GM23338 (cell line): ENCODE data around the gene ATP8A2. TPM values are rescaled to one million over a fixed set of nuclear protein-coding genes. Genes with fewer than 3 reads are reported as not detected.

ENCODE experiments used
- ATAC-seq: fragments of 200-7000 bp; cut with Tn5 transposase; 3 replicates; pipeline ENCODE4 v1.9.1; 2020
- DNase-seq: peaks from one replicate; pipeline ENCODE4 v3.0.0-alpha.2; 2015; ENCODE audit warnings: low spot score
- H2AFZ ChIP-seq: fragments of 200-600 bp; sonication (generic); 2 replicates; pipeline ENCODE4 v1.8.0; 2016; ENCODE audit warnings: antibody characterized with exemption, mild to moderate bottlenecking, moderate library complexity
- H3F3A ChIP-seq: fragments of 200-600 bp; sonication (generic); replicated peaks from 2 replicates; pipeline ENCODE4 v1.8.0; 2017; ENCODE audit warnings: antibody characterized with exemption, mixed run types, low read depth
- H3K27ac ChIP-seq: fragments of 200-600 bp; sonication (generic); 2 replicates; pipeline ENCODE4 v1.6.1; 2016; ENCODE audit warnings: low read depth
- H3K27me3 ChIP-seq: fragments of 200-600 bp; sonication (generic); 2 replicates; pipeline ENCODE4 v1.8.0; 2016; ENCODE audit warnings: mild to moderate bottlenecking, mixed run types, moderate library complexity; ENCODE audit not compliant: insufficient read depth
- H3K36me3 ChIP-seq: fragments of 200-600 bp; sonication (generic); 2 replicates; pipeline ENCODE4 v1.8.0; 2016; ENCODE audit warnings: mild to moderate bottlenecking; ENCODE audit not compliant: insufficient read depth
- H3K4me1 ChIP-seq: fragments of 200-600 bp; sonication (generic); 2 replicates; pipeline ENCODE4 v1.8.0; 2016; ENCODE audit warnings: mild to moderate bottlenecking, moderate library complexity; ENCODE audit not compliant: insufficient read depth
- H3K4me2 ChIP-seq: fragments of 200-600 bp; sonication (generic); 2 replicates; pipeline ENCODE4 v1.7.1; 2017; ENCODE audit warnings: mixed run types
- H3K4me3 ChIP-seq: fragments of 200-600 bp; sonication (generic); 2 replicates; pipeline ENCODE4 v1.6.1; 2016; ENCODE audit warnings: mixed run types
- H3K79me2 ChIP-seq: fragments of 200-600 bp; sonication (generic); replicated peaks from 2 replicates; pipeline ENCODE4 v1.8.0; 2017; ENCODE audit warnings: mild to moderate bottlenecking; ENCODE audit not compliant: insufficient read depth
- H3K9me2 ChIP-seq: fragments of 200-600 bp; sonication (generic); 2 replicates; pipeline ENCODE4 v1.8.0; 2017; ENCODE audit not compliant: insufficient read depth
- H4K20me1 ChIP-seq: fragments of 200-600 bp; sonication (generic); replicated peaks from 2 replicates; pipeline ENCODE4 v1.8.0; 2017; ENCODE audit warnings: mild to moderate bottlenecking; ENCODE audit not compliant: insufficient read depth
- H3K27ac Mint-ChIP-seq: 2 replicates; pipeline ENCODE4 v1.8.0; 2020; ENCODE audit warnings: inconsistent platforms, mild to moderate bottlenecking, moderate library complexity, mixed read lengths
- H3K27me3 Mint-ChIP-seq: 3 replicates; pipeline ENCODE4 v1.8.0; 2022; ENCODE audit warnings: low read depth, mild to moderate bottlenecking, moderate library complexity, mixed read lengths, inconsistent platforms; ENCODE audit not compliant: insufficient read depth, poor library complexity
- H3K36me3 Mint-ChIP-seq: 3 replicates; pipeline ENCODE4 v1.8.0; 2021; ENCODE audit warnings: low read depth, mild to moderate bottlenecking, inconsistent platforms, moderate library complexity, mixed read lengths
- H3K4me1 Mint-ChIP-seq: 3 replicates; pipeline ENCODE4 v1.8.0; 2020; ENCODE audit warnings: mild to moderate bottlenecking, inconsistent platforms, mixed read lengths
- H3K4me3 Mint-ChIP-seq: 3 replicates; pipeline ENCODE4 v1.8.0; 2021; ENCODE audit warnings: moderate library complexity, mild to moderate bottlenecking, inconsistent platforms, mixed read lengths
- H3K9me3 Mint-ChIP-seq: 3 replicates; pipeline ENCODE4 v1.8.0; 2020; ENCODE audit warnings: moderate library complexity, mild to moderate bottlenecking, inconsistent platforms, mixed read lengths
- CREB1 ChIP-seq: fragments of 250-450 bp; sonication (Bioruptor Pico); IDR thresholded peaks from 2 replicates; pipeline ENCODE4 v1.5.0; 2020; ENCODE audit warnings: low read depth, mild to moderate bottlenecking, moderate library complexity
- EZH2 ChIP-seq: fragments of 200-600 bp; sonication (generic); IDR thresholded peaks from one replicate; pipeline ENCODE4 v1.8.0; 2017; ENCODE audit warnings: antibody characterized with exemption, mild to moderate bottlenecking, low read depth; ENCODE audit not compliant: unreplicated experiment
- EZH2phosphoT487 ChIP-seq: fragments of 200-600 bp; sonication (generic); IDR thresholded peaks from one replicate; pipeline ENCODE4 v1.8.1; 2018; ENCODE audit warnings: antibody characterized with exemption; ENCODE audit not compliant: unreplicated experiment
- JUNB ChIP-seq: IDR thresholded peaks from one replicate; pipeline ENCODE4 v1.6.1; 2016; ENCODE audit warnings: antibody characterized with exemption; ENCODE audit not compliant: unreplicated experiment
- NANOG ChIP-seq: IDR thresholded peaks from 2 replicates; pipeline ENCODE4 v1.6.1; 2016; ENCODE audit warnings: antibody characterized with exemption, borderline replicate concordance
- POLR2AphosphoS5 ChIP-seq: IDR thresholded peaks from 2 replicates; pipeline ENCODE4 v1.6.1; 2016; ENCODE audit warnings: antibody characterized with exemption, low read depth
- STAT1 ChIP-seq: IDR thresholded peaks from one replicate; pipeline ENCODE4 v1.6.1; 2016; ENCODE audit warnings: antibody characterized with exemption; ENCODE audit not compliant: unreplicated experiment
- ZNF331 ChIP-seq: fragments of 250-450 bp; sonication (Bioruptor Pico); IDR thresholded peaks from 2 replicates; pipeline ENCODE4 v1.5.0; 2020; ENCODE audit warnings: low read depth, mild to moderate bottlenecking, moderate library complexity
- polyA plus RNA-seq: library from polyadenylated mRNA; unstranded; fragments of >200 nt; fragmentation: Nextera tagmentation; extraction: Ambion mirVana; gene quantifications from 2 replicates; pipeline ENCODE4 v1.2.1, GENCODE V29; 2016
- total RNA-seq: library from RNA; depleted of rRNA; stranded (reverse); fragments of >200 nt; shearing (Covaris generic); gene quantifications from 2 replicates; pipeline ENCODE4 v1.2.3, GENCODE V29; 2014
- TF ChIP-seq, protein P1 (sequence below), 2 experiments: fragments of 200-600 bp in 1 of 2; sonication (generic) in 1 of 2; conservative IDR thresholded peaks; 2 replicates each; pipeline versions ENCODE4 v1.5.1 to v1.6.1; 2016 to 2017; ENCODE audit warnings: antibody characterized with exemption in 2 of 2, low read depth in 2 of 2, mild to moderate bottlenecking in 2 of 2, moderate library complexity in 1 of 2
- TF ChIP-seq, protein P2 (sequence below): fragments of 250-450 bp; sonication (Bioruptor Pico); IDR thresholded peaks from 2 replicates; pipeline ENCODE4 v1.5.0; 2020; ENCODE audit warnings: mild to moderate bottlenecking, moderate library complexity
- TF ChIP-seq, protein P3 (sequence below): IDR thresholded peaks from one replicate; pipeline ENCODE4 v1.6.1; 2018; ENCODE audit warnings: antibody characterized with exemption; ENCODE audit not compliant: unreplicated experiment
- TF ChIP-seq, protein P4 (sequence below): IDR thresholded peaks from 2 replicates; pipeline ENCODE4 v1.6.1; 2016; ENCODE audit warnings: antibody characterized with exemption

Gene ATP8A2
- total and polyA plus RNA-seq, 2 experiments from 2014 or later: 5.7 to 8.8 TPM

DNA sequence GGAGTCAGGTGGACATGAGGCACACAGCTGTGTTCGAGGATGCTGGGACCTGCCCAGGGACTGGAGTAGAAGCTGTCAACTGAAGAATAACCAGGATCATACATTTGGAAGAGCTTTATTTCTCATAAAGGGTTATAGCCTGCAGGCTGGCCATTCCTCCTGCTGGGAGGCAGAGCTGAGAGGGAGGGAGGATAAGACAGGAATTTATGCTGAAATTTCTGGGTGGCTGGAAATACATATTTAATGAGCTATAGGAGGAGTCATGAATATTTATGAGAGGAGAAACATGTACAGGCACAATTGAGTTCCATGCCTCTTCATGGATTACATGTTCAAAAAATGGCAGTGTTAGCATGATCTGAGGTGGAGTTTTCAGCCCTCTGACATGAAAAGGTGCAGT lies 528.2 kb downstream of the ATP8A2 start:
- H3F3A ChIP-seq: no peaks in the 10 kb centered on the region
- H3K4me1 ChIP-seq: peaks cover 21% of the 10 kb centered on the region
- no peak for ATAC-seq
- Mint-ChIP-seq H3K4me1 (peaks cover 10% of the 10 kb centered on the region; the same call in 2 of the 3 replicates), H3K4me3 (no peak overlapping the region), H3K27me3 (peaks cover 5% of the 10 kb centered on the region), H3K27ac (no peak overlapping the region), H3K9me3 (peaks cover 54% of the 10 kb centered on the region), H3K36me3 (peaks cover 49% of the 10 kb centered on the region)
- H2AFZ ChIP-seq: no peak overlapping the region
- no peaks in the 10 kb centered on the region for H4K20me1 ChIP-seq
- peaks cover 12% of the 10 kb centered on the region; the same call in 1 of the 2 replicates for H3K36me3 ChIP-seq
- H3K4me3 ChIP-seq: no peak overlapping the region
- DNase-seq: no peak
- no peak overlapping the region for H3K4me2 ChIP-seq
- TF ChIP-seq JUNB (no peak), ZNF331 (CRISPR knock-in tag) (no peak), POLR2AphosphoS5 (no peak), STAT1 (no peak), NANOG (no peak), CREB1 (CRISPR knock-in tag) (no peak), EZH2phosphoT487 (no peak), EZH2 (no peak)
- TF ChIP-seq, protein P1, sequence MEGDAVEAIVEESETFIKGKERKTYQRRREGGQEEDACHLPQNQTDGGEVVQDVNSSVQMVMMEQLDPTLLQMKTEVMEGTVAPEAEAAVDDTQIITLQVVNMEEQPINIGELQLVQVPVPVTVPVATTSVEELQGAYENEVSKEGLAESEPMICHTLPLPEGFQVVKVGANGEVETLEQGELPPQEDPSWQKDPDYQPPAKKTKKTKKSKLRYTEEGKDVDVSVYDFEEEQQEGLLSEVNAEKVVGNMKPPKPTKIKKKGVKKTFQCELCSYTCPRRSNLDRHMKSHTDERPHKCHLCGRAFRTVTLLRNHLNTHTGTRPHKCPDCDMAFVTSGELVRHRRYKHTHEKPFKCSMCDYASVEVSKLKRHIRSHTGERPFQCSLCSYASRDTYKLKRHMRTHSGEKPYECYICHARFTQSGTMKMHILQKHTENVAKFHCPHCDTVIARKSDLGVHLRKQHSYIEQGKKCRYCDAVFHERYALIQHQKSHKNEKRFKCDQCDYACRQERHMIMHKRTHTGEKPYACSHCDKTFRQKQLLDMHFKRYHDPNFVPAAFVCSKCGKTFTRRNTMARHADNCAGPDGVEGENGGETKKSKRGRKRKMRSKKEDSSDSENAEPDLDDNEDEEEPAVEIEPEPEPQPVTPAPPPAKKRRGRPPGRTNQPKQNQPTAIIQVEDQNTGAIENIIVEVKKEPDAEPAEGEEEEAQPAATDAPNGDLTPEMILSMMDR (conservative IDR thresholded peaks at IDR 0.05; ENCODE audit: low read depth in 2 of 2): no peak
- TF ChIP-seq, protein P2, sequence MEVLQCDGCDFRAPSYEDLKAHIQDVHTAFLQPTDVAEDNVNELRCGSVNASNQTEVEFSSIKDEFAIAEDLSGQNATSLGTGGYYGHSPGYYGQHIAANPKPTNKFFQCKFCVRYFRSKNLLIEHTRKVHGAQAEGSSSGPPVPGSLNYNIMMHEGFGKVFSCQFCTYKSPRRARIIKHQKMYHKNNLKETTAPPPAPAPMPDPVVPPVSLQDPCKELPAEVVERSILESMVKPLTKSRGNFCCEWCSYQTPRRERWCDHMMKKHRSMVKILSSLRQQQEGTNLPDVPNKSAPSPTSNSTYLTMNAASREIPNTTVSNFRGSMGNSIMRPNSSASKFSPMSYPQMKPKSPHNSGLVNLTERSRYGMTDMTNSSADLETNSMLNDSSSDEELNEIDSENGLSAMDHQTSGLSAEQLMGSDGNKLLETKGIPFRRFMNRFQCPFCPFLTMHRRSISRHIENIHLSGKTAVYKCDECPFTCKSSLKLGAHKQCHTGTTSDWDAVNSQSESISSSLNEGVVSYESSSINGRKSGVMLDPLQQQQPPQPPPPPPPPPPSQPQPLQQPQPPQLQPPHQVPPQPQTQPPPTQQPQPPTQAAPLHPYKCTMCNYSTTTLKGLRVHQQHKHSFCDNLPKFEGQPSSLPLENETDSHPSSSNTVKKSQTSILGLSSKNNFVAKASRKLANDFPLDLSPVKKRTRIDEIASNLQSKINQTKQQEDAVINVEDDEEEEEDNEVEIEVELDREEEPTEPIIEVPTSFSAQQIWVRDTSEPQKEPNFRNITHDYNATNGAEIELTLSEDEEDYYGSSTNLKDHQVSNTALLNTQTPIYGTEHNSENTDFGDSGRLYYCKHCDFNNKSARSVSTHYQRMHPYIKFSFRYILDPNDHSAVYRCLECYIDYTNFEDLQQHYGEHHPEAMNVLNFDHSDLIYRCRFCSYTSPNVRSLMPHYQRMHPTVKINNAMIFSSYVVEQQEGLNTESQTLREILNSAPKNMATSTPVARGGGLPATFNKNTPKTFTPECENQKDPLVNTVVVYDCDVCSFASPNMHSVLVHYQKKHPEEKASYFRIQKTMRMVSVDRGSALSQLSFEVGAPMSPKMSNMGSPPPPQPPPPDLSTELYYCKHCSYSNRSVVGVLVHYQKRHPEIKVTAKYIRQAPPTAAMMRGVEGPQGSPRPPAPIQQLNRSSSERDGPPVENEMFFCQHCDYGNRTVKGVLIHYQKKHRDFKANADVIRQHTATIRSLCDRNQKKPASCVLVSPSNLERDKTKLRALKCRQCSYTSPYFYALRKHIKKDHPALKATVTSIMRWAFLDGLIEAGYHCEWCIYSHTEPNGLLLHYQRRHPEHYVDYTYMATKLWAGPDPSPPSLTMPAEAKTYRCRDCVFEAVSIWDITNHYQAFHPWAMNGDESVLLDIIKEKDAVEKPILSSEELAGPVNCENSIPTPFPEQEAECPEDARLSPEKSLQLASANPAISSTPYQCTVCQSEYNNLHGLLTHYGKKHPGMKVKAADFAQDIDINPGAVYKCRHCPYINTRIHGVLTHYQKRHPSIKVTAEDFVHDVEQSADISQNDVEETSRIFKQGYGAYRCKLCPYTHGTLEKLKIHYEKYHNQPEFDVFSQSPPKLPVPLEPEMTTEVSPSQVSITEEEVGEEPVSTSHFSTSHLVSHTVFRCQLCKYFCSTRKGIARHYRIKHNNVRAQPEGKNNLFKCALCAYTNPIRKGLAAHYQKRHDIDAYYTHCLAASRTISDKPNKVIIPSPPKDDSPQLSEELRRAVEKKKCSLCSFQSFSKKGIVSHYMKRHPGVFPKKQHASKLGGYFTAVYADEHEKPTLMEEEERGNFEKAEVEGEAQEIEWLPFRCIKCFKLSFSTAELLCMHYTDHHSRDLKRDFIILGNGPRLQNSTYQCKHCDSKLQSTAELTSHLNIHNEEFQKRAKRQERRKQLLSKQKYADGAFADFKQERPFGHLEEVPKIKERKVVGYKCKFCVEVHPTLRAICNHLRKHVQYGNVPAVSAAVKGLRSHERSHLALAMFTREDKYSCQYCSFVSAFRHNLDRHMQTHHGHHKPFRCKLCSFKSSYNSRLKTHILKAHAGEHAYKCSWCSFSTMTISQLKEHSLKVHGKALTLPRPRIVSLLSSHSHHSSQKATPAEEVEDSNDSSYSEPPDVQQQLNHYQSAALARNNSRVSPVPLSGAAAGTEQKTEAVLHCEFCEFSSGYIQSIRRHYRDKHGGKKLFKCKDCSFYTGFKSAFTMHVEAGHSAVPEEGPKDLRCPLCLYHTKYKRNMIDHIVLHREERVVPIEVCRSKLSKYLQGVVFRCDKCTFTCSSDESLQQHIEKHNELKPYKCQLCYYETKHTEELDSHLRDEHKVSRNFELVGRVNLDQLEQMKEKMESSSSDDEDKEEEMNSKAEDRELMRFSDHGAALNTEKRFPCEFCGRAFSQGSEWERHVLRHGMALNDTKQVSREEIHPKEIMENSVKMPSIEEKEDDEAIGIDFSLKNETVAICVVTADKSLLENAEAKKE: no peak
- TF ChIP-seq, protein P3, sequence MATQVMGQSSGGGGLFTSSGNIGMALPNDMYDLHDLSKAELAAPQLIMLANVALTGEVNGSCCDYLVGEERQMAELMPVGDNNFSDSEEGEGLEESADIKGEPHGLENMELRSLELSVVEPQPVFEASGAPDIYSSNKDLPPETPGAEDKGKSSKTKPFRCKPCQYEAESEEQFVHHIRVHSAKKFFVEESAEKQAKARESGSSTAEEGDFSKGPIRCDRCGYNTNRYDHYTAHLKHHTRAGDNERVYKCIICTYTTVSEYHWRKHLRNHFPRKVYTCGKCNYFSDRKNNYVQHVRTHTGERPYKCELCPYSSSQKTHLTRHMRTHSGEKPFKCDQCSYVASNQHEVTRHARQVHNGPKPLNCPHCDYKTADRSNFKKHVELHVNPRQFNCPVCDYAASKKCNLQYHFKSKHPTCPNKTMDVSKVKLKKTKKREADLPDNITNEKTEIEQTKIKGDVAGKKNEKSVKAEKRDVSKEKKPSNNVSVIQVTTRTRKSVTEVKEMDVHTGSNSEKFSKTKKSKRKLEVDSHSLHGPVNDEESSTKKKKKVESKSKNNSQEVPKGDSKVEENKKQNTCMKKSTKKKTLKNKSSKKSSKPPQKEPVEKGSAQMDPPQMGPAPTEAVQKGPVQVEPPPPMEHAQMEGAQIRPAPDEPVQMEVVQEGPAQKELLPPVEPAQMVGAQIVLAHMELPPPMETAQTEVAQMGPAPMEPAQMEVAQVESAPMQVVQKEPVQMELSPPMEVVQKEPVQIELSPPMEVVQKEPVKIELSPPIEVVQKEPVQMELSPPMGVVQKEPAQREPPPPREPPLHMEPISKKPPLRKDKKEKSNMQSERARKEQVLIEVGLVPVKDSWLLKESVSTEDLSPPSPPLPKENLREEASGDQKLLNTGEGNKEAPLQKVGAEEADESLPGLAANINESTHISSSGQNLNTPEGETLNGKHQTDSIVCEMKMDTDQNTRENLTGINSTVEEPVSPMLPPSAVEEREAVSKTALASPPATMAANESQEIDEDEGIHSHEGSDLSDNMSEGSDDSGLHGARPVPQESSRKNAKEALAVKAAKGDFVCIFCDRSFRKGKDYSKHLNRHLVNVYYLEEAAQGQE: no peak
- TF ChIP-seq, protein P4, sequence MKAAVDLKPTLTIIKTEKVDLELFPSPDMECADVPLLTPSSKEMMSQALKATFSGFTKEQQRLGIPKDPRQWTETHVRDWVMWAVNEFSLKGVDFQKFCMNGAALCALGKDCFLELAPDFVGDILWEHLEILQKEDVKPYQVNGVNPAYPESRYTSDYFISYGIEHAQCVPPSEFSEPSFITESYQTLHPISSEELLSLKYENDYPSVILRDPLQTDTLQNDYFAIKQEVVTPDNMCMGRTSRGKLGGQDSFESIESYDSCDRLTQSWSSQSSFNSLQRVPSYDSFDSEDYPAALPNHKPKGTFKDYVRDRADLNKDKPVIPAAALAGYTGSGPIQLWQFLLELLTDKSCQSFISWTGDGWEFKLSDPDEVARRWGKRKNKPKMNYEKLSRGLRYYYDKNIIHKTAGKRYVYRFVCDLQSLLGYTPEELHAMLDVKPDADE: no peak
- no peak overlapping the region for H3K27ac ChIP-seq
- no peaks in the 10 kb centered on the region for H3K27me3 ChIP-seq
- peaks cover 5% of the 10 kb centered on the region; the same call in 1 of the 2 replicates for H3K9me2 ChIP-seq
- no peaks in the 10 kb centered on the region for H3K79me2 ChIP-seq
